Muscle layer of colon (tissue), 2 donors: ENCODE data around the gene SORCS2.

Source experiments
- H3K27ac ChIP-seq: one replicate; pipeline ENCODE4 v1.7.0; 2013; ENCODE audit warnings: low read depth, mild to moderate bottlenecking, low read length, moderate library complexity
- H3K27me3 ChIP-seq, 2 donors: one replicate each; pipeline ENCODE4 v1.7.0; 2013; ENCODE audit warnings: low read length in 2 of 2, mild to moderate bottlenecking in 2 of 2; ENCODE audit not compliant: insufficient read depth in 2 of 2, control insufficient read depth in 1 of 2
- H3K36me3 ChIP-seq: one replicate; pipeline ENCODE4 v1.7.0; 2013; ENCODE audit warnings: mild to moderate bottlenecking, low read length; ENCODE audit not compliant: insufficient read depth
- H3K4me1 ChIP-seq: one replicate; pipeline ENCODE4 v1.7.0; 2013; ENCODE audit warnings: mild to moderate bottlenecking, low read length; ENCODE audit not compliant: insufficient read depth
- H3K4me3 ChIP-seq, 2 donors: one replicate each; pipeline ENCODE4 v1.7.0; 2013; ENCODE audit warnings: low read length in 2 of 2, low read depth in 1 of 2, mild to moderate bottlenecking in 1 of 2, moderate library complexity in 1 of 2
- H3K9ac ChIP-seq: one replicate; pipeline ENCODE4 v1.7.0; 2013; ENCODE audit warnings: low read length
- H3K9me3 ChIP-seq: one replicate; pipeline ENCODE4 v1.7.0; 2013; ENCODE audit warnings: mild to moderate bottlenecking, low read length
- donor health status: abdominal sarcoma.
- donor health status: Adenocarcinoma of cecum.

SORCS2 gene

DNA sequence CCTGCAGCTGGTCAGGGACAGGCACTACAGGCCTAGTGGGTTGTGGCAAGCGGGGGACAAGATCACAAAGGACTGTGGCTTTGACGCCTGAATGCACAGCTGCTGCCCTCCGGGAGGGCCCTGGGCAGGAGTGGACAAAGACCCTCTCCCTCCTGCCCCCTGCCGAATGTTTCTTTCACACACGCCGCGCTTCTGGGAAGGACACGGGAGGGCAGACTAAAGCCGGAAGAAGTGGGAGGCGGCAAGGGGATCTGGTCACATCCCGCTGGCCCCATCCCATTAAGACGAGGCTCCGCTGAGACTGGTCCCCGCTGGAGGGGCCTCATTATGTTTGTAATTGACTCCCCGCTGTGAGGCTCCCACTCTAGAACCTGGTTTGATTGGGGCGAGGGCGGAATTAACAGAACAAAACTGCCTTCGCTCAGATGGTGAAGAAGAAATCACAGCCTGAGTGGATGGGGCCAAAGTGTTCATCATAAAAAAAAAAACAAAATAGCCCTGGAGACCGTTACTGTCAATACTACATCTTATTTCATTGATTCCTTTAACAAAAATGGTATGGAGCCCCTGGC lies 280.2 kb downstream of the SORCS2 start:
- H3K27me3 ChIP-seq: no peaks in the 10 kb centered on the region
- no peak overlapping the region for H3K4me3 ChIP-seq
- no peaks in the 10 kb centered on the region for H3K36me3 ChIP-seq
- no peak overlapping the region for H3K9ac ChIP-seq
- no peak overlapping the region for H3K27ac ChIP-seq
- H3K9me3 ChIP-seq: no peaks in the 10 kb centered on the region
- no peaks in the 10 kb centered on the region for H3K4me1 ChIP-seq

- H3K27me3 ChIP-seq: no peaks in the 10 kb centered on the region
- no peak overlapping the region for H3K9ac ChIP-seq
- H3K4me1 ChIP-seq: no peaks in the 10 kb centered on the region
- H3K36me3 ChIP-seq: no peaks in the 10 kb centered on the region
- no peaks in the 10 kb centered on the region for H3K9me3 ChIP-seq
- H3K27ac ChIP-seq: no peak overlapping the region
- no peak overlapping the region for H3K4me3 ChIP-seq
Observed at GRCh38 chr4:7473081-7473480, 280.7 kb downstream of the SORCS2 start.

- no peaks in the 10 kb centered on the region for H3K9me3 ChIP-seq
- H3K9ac ChIP-seq: no peak overlapping the region
- no peak overlapping the region for H3K4me3 ChIP-seq
- no peak overlapping the region for H3K27ac ChIP-seq
- no peaks in the 10 kb centered on the region for H3K36me3 ChIP-seq
- H3K4me1 ChIP-seq: no peaks in the 10 kb centered on the region
- H3K27me3 ChIP-seq: no peaks in the 10 kb centered on the region
Observed at GRCh38 chr4:7474320-7474719, 282.0 kb downstream of the SORCS2 start.

GRCh38 chr4:7475207-7475606 lies 282.9 kb downstream of the SORCS2 start:
- Histone ChIP-seq H3K4me1 (no peaks in the 10 kb centered on the region), H3K27me3 (no peaks in the 10 kb centered on the region), H3K27ac (no peak overlapping the region), H3K9me3 (no peaks in the 10 kb centered on the region), H3K9ac (no peak overlapping the region), H3K36me3 (no peaks in the 10 kb centered on the region), H3K4me3 (no peak overlapping the region)

DNA sequence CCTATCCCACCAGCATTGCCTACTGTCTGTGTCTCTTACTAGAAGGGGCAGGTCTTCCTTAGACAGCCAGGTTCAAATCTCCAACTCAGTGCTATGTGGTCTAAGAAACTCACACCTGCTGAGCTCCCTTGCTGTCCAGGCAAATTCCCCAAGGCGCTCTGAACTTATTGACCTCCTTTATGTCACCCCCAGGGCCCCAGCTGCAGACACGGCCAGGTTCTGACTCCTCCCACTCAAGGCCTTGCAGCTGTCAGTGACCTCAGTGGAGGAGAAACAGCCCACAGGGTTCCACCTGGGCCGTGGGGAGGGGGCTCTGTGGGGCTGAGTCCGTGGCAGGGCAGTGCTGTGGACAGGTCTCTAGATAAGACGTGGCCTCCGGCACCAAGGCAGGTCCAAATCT lies 284.5 kb downstream of the SORCS2 start:
- Histone ChIP-seq H3K9ac (no peak overlapping the region), H3K27ac (no peak overlapping the region), H3K9me3 (no peaks in the 10 kb centered on the region), H3K27me3 (no peaks in the 10 kb centered on the region), H3K36me3 (no peaks in the 10 kb centered on the region), H3K4me3 (no peak overlapping the region), H3K4me1 (no peaks in the 10 kb centered on the region)

DNA sequence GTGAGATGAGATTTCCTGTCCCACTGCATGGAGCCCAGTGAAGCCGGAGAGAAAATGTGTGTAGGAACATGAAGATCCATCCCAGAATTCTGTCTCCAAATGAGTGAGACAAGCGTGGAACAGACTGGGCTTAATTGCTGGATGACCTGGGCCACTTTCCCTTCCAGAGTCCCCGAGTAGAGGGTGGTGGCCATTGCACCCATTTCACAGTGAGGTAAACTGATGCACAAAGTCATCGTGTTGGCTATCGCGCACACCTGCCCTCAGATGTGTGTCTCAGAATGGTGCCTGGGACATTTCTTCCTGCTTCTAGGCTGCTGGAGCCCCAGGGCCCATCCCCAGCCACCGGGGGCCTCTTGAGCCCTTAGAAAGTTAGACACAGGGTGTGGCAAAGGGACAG lies 285.4 kb downstream of the SORCS2 start:
- Histone ChIP-seq H3K4me1 (no peaks in the 10 kb centered on the region), H3K36me3 (no peaks in the 10 kb centered on the region), H3K9me3 (no peaks in the 10 kb centered on the region), H3K27me3 (no peaks in the 10 kb centered on the region), H3K27ac (no peak overlapping the region), H3K4me3 (no peak overlapping the region), H3K9ac (no peak overlapping the region)

DNA sequence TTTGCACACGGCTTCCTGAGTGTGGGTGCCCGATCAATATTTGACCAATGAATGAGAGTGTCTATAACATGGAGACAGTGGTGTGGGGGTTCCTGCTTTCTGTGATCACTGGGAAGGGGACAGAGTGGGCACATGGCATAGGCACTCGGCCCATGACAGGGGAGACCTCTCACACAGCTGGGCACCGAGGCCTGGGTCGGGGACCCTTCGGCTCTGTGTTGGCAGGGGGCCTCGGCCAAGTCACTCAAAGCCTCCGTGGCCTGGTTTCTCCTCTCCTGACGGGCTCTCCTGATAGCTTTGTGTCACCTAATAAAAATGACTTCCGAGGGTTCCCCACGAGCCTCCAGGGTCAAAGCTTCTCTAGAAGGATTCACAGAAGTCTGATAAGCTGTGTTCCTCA lies 286.3 kb downstream of the SORCS2 start:
- H3K4me3 ChIP-seq: no peak overlapping the region
- no peak overlapping the region for H3K27ac ChIP-seq

GRCh38 chr4:7480423-7480822 lies 288.1 kb downstream of the SORCS2 start:
- Histone ChIP-seq H3K9me3 (no peaks in the 10 kb centered on the region), H3K36me3 (no peaks in the 10 kb centered on the region), H3K4me3 (no peak overlapping the region), H3K4me1 (no peaks in the 10 kb centered on the region), H3K27me3 (no peaks in the 10 kb centered on the region), H3K27ac (no peak overlapping the region), H3K9ac (no peak overlapping the region)

More for the DNA sequence above, 286.3 kb downstream of the SORCS2 start:
- Histone ChIP-seq H3K4me1 (no peaks in the 10 kb centered on the region), H3K27me3 (no peaks in the 10 kb centered on the region), H3K36me3 (no peaks in the 10 kb centered on the region), H3K9me3 (no peaks in the 10 kb centered on the region), H3K9ac (no peak overlapping the region)

GRCh38 chr4:7481227-7481626 lies 288.9 kb downstream of the SORCS2 start:
- no peaks in the 10 kb centered on the region for H3K27me3 ChIP-seq
- H3K4me3 ChIP-seq: no peak overlapping the region
- H3K9me3 ChIP-seq: no peaks in the 10 kb centered on the region
- no peaks in the 10 kb centered on the region for H3K36me3 ChIP-seq
- H3K4me1 ChIP-seq: no peaks in the 10 kb centered on the region
- no peak overlapping the region for H3K9ac ChIP-seq
- no peak overlapping the region for H3K27ac ChIP-seq

GRCh38 chr4:7485096-7485495 lies 292.8 kb downstream of the SORCS2 start:
- Histone ChIP-seq H3K36me3 (no peaks in the 10 kb centered on the region), H3K27me3 (no peaks in the 10 kb centered on the region), H3K4me1 (no peaks in the 10 kb centered on the region), H3K4me3 (no peak overlapping the region), H3K9ac (no peak overlapping the region), H3K9me3 (no peaks in the 10 kb centered on the region), H3K27ac (no peak overlapping the region)

GRCh38 chr4:7486101-7486500 lies 293.8 kb downstream of the SORCS2 start:
- Histone ChIP-seq H3K4me1 (no peaks in the 10 kb centered on the region), H3K9me3 (no peaks in the 10 kb centered on the region), H3K9ac (no peak overlapping the region), H3K4me3 (no peak overlapping the region), H3K27me3 (no peaks in the 10 kb centered on the region), H3K36me3 (no peaks in the 10 kb centered on the region), H3K27ac (no peak overlapping the region)

DNA sequence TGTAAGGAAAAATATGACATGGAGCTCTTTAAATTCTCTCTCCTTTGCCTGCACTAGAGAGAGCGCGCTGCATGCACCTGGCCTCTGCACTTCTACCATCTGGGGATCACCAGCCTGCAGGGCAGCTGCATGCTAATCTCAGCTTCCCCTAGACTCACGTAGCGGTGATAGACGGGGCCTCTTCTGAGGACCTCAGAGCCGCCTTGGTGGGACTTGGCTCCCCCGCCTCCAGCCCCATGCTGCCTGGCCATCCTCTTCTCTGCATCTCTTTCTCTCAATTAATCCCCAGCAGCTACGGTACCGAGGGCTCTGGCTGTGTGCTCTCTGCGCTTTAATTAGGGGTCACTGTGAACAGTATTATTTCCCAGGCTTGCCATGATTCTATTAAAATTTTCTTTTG lies 295.2 kb downstream of the SORCS2 start:
- Histone ChIP-seq H3K4me1 (no peaks in the 10 kb centered on the region), H3K27me3 (no peaks in the 10 kb centered on the region), H3K9ac (no peak overlapping the region), H3K4me3 (no peak overlapping the region), H3K27ac (no peak overlapping the region), H3K36me3 (no peaks in the 10 kb centered on the region), H3K9me3 (no peaks in the 10 kb centered on the region)
